Glomerular visceral epithelial cell (primary cell): ENCODE results near the gene OR56A1.

ENCODE experiments used
- DNase-seq: peaks from one replicate; pipeline ENCODE4 v3.0.0-alpha.2; 2016; ENCODE audit errors: extremely low spot score

OR56A1 gene

DNA sequence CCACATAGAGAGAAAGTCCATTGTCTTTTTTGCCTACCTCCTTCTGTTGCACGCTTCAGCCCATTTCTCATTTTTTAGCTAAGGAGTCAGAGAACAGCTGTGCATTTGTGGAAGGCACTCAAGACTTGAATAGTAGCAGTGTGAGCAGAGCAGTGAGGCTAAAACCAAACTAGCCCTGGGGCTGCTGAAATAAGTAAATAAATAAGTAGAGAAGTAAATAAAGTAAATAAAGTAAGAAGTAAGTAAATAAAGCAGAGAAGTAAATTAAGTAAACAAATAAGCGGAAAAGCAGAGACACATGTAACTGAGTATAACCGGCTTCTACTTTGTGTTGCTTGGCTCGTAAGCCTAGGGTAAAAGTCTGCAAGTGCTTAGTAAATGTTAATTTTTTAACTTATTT lies 41.4 kb downstream of the OR56A1 start:
- no peak for DNase-seq

DNA sequence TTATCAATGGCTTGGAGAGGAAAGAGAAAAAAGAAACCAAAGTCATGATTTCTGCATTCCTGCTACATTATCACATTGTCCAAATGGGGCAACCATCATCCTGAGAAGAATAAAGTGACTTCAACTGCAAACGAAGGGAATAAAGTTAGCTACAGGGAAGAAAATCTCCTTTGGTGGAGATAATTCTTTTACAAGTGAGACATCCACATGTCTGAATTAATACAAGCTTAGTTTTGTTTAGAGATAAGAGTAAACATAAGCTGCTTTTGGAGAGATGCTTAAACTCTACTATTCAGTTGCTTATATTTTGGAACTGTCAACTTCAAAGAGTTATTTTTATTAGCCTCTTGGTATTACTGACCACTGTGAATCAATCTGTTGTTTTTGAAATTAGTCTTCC lies 43.7 kb downstream of the OR56A1 start, which contains the start of gene OR52L1:
OR52L1 (minus strand) TSS at position 101 of the 400 bp plus-strand sequence; CDS start at position 46, 55 bp downstream.
- DNase-seq, result no peak

DNA sequence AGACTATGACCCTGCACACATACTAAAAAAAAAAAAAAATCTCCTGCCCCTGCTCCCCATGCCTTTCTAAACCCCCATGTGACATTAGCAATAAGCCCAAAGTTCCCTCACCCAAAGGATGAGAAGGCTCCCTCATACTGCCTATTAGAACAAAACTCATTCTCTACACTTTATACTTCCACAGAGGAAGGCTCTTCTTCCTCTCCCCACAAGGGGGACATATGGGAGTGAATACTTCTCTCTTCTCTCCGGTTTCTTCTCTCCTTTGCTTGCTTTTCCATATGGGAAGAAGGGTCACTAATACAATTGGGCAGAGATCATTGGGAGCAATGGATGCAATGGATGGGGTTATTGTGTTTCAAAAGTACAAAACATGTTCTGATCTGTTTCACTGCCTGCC lies 47.1 kb downstream of the OR56A1 start:
- DNase-seq, result no peak

DNA sequence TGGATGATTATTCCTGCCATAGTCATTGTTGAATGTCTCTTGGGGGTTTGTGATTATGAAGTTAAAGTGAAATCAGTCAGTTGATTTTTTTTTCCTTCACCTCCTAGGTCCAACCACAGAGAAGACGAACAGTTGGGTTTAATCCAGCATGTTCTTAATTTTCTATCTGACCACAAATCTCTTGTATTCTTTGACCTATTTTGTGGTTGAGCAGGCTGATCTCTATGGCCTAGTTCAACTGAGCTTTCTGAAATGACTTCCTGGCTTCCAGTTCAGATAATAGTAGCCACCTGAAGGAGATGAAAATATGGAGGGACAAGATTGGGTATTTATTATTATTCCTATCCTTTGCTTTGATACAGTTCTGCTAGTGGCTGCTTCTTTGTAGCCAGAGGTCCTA lies 57.0 kb downstream of the OR56A1 start:
- no peak for DNase-seq
